Measurements from ENCODE around the gene GNG2.

GRCh38 chr14:51855234-51855633, 5.2 kb upstream of the GNG2 start:
- TF ChIP-seq CTCF (IDR thresholded peaks at IDR 0.05; ENCODE audit: insufficient read depth, low read length, poor library complexity, severe bottlenecking) (no peak), EZH2phosphoT487 (conservative IDR thresholded peaks at IDR 0.05; ENCODE audit: low read length) (no peak)
